Measurements from ENCODE around the gene CAMK2A.

Gene CAMK2A

GRCh38 chr5:150227606-150228273 lies 61.8 kb downstream of the CAMK2A start:
- DNase-seq, result no peak

- no peak for DNase-seq
Measured at GRCh38 chr5:150227036-150227435, 62.5 kb downstream of the CAMK2A start.

- DNase-seq, result no peak
Measured at GRCh38 chr5:150224483-150225027, 65.0 kb downstream of the CAMK2A start.

GRCh38 chr5:150223474-150223873 lies 66.1 kb downstream of the CAMK2A start:
- no peak for DNase-seq

- DNase-seq, result no peak
Measured at GRCh38 chr5:150222906-150223305, 66.7 kb downstream of the CAMK2A start.

GRCh38 chr5:150221471-150221870 lies 68.1 kb downstream of the CAMK2A start:
- DNase-seq, result no peak

GRCh38 chr5:150219861-150220260 lies 69.7 kb downstream of the CAMK2A start:
- DNase-seq, result no peak

GRCh38 chr5:150219142-150219541 lies 70.4 kb downstream of the CAMK2A start:
- DNase-seq, result no peak

- no peak for DNase-seq
Measured at GRCh38 chr5:150218693-150219035, 70.9 kb downstream of the CAMK2A start.

- DNase-seq, result peak; percentile 7
Measured at GRCh38 chr5:150217873-150218692, 71.5 kb downstream of the CAMK2A start.

GRCh38 chr5:150217038-150217437 lies 72.5 kb downstream of the CAMK2A start:
- DNase-seq, result no peak

GRCh38 chr5:150215979-150216944 lies 73.3 kb downstream of the CAMK2A start:
- DNase-seq, result no peak

GRCh38 chr5:150214289-150214688 lies 75.3 kb downstream of the CAMK2A start:
- DNase-seq, result no peak

- no peak for DNase-seq
Measured at GRCh38 chr5:150213530-150213929, 76.0 kb downstream of the CAMK2A start.

GRCh38 chr5:150211156-150212030 lies 78.2 kb downstream of the CAMK2A start:
- DNase-seq, result no peak

- no peak for DNase-seq
Measured at GRCh38 chr5:150210644-150211043, 78.9 kb downstream of the CAMK2A start.

- DNase-seq, result peak; percentile 1
Measured at GRCh38 chr5:150209099-150209635, 80.4 kb downstream of the CAMK2A start.

- DNase-seq, result no peak
Measured at GRCh38 chr5:150208187-150209098, 81.1 kb downstream of the CAMK2A start.

GRCh38 chr5:150206779-150207115 lies 82.8 kb downstream of the CAMK2A start:
- DNase-seq, result no peak

GRCh38 chr5:150206098-150206778 lies 83.3 kb downstream of the CAMK2A start:
- DNase-seq, result no peak

Data from NCI-H2107 (cell line).